Peyer's patch (tissue), 4 donors: ENCODE results near the gene NTN1.

Source experiments
- CTCF ChIP-seq, 6 experiments: fragments of 450-650 bp in 4 of 6; fragments of 200-600 bp in 2 of 6; sonication (generic) in 1 of 6; IDR thresholded peaks; one replicate each; pipeline ENCODE4 v1.5.1; 2017 to 2019; ENCODE audit warnings: antibody characterized with exemption in 6 of 6, mild to moderate bottlenecking in 3 of 6, moderate library complexity in 1 of 6
- POLR2A ChIP-seq, 2 donors: fragments of 450-650 bp; IDR thresholded peaks; one replicate each; pipeline ENCODE4 v1.5.1; 2017; ENCODE audit warnings: antibody characterized with exemption in 2 of 2, mild to moderate bottlenecking in 2 of 2, moderate library complexity in 2 of 2

GRCh38 chr17:9032151-9032550, 10.8 kb downstream of the NTN1 start:
- TF ChIP-seq CTCF (IDR thresholded peaks at IDR 0.05) (no peak), POLR2A (IDR thresholded peaks at IDR 0.05) (no peak)
